Epithelial cell of proximal tubule (primary cell): ENCODE measurements around the gene PAQR9. TPM values are rescaled to one million over a fixed set of nuclear protein-coding genes. Genes with fewer than 3 reads are reported as not detected.
A peak's percentile ranks its signal among the peaks of the same experiment; 100 is the strongest.

Experiments used
- DNase-seq: peaks from one replicate; pipeline ENCODE4 v3.0.0-alpha.2; 2011; ENCODE audit warnings: low read depth
- H3K4me3 ChIP-seq: 2 replicates; pipeline ENCODE4 v1.5.1; 2011; ENCODE audit warnings: low read depth, mild to moderate bottlenecking, low read length
- total RNA-seq: library from RNA; depleted of rRNA; stranded (reverse); fragments of >200 nt; gene quantifications from 2 replicates; pipeline ENCODE4 v1.2.3, GENCODE V29; 2015
- TF ChIP-seq, protein P1 (sequence below): conservative IDR thresholded peaks from 2 replicates; pipeline ENCODE4 v1.5.1; 2012; ENCODE audit warnings: low read depth, mild to moderate bottlenecking, low read length

The PAQR9 gene, protein sequence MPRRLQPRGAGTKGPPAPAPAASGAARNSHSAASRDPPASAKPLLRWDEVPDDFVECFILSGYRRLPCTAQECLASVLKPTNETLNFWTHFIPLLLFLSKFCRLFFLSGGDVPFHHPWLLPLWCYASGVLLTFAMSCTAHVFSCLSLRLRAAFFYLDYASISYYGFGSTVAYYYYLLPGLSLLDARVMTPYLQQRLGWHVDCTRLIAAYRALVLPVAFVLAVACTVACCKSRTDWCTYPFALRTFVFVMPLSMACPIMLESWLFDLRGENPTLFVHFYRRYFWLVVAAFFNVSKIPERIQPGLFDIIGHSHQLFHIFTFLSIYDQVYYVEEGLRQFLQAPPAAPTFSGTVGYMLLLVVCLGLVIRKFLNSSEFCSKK
- 0.29 and 0.63 TPM in 2 replicates for total RNA-seq

DNA sequence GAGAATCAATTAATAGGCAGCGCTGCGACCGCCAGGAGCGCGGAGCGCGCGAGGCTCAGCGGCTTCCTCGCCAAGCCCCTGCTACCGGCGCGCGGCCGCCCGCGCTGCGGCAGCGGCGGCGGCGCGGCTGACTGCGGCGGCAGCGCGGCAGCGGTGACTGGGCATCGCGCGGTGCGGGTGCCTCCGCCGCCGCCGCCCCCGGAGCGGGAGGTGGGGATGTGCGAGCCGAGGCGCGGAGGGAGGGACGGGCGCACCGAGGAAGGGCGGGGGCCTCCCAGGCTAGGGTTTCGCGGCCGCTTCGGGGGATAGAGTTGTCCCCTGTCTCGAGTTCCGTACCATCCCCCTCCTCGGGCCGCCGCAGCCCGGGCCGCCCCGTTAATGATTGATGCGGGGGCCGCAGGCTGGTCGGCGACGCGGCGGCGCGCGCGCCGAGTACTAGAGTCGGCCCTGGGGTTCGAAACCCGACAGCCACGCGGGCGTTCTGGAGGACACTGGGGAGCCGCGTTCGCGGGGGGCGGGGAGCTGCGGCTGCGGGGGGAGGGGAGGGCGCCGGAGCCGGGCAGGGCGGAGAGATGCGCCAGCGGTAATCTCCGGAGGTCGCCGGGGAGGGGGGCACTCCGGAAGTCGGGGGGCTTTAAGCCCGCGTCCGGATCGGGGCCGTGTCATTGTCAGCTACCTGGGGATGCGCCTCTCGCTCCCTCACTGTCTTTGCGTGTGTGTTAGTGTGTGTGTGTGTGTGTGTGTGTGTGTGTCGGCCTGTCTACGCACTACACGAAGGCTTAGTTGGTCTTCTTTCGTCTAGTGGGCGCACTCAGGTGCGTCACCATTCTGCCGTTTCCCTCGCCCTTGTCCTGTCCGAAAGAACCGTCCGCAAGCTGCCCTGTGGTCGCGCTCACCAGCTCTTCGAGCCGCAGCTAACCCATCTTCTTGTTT lies at the start of gene PAQR9:
PAQR9 (minus strand) TSS at position 159 of the 933 bp plus-strand sequence. CDS start 338 bp downstream, outside the sequence.
- peak within 1 kb of the TSS; percentile 69 for H3K4me3 ChIP-seq
- TF ChIP-seq, protein P1, sequence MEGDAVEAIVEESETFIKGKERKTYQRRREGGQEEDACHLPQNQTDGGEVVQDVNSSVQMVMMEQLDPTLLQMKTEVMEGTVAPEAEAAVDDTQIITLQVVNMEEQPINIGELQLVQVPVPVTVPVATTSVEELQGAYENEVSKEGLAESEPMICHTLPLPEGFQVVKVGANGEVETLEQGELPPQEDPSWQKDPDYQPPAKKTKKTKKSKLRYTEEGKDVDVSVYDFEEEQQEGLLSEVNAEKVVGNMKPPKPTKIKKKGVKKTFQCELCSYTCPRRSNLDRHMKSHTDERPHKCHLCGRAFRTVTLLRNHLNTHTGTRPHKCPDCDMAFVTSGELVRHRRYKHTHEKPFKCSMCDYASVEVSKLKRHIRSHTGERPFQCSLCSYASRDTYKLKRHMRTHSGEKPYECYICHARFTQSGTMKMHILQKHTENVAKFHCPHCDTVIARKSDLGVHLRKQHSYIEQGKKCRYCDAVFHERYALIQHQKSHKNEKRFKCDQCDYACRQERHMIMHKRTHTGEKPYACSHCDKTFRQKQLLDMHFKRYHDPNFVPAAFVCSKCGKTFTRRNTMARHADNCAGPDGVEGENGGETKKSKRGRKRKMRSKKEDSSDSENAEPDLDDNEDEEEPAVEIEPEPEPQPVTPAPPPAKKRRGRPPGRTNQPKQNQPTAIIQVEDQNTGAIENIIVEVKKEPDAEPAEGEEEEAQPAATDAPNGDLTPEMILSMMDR = no peak
- DNase-seq = no peak

DNA sequence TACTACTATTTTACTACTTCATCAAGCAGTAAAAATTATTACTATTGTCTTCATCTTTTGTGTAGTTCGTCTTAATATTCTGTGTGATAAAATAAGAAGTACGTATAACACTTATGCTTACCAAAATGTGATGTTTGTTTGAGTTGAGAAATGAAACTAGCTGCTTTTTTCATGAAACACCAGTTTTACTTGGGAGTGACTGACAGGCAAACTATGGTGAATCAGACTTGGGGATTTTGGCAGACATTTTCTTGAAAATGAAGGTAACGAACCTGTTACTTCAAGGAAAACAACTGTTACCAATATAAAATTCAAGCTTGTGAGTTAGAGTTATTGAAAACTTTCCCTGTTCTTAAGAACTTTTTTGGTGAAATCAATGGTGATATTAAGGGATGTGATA lies 48.2 kb upstream of the PAQR9 start:
- H3K4me3 ChIP-seq = no peak overlapping the region
- no peak for DNase-seq
- TF ChIP-seq, protein P1 = no peak

DNA sequence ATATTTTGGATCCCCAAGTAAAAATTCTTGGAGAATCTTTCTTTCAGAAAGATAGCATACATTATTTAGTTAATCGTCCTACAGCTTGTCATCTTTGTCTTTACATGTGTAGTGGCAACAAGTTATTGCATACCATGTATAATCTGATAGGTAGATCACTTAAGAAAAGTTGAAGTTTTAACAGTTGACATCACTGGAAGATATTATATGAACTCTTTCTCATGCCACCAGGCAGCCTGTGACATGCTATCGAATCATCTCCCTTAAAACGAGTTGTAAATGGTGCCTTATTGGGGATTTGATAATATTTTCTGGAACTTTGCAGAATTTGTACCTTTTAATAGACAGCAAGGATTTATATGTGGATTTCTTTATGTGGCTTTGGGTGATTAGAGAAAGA lies 46.5 kb upstream of the PAQR9 start:
- DNase-seq = no peak
- TF ChIP-seq, protein P1 = no peak
- H3K4me3 ChIP-seq = no peak overlapping the region

DNA sequence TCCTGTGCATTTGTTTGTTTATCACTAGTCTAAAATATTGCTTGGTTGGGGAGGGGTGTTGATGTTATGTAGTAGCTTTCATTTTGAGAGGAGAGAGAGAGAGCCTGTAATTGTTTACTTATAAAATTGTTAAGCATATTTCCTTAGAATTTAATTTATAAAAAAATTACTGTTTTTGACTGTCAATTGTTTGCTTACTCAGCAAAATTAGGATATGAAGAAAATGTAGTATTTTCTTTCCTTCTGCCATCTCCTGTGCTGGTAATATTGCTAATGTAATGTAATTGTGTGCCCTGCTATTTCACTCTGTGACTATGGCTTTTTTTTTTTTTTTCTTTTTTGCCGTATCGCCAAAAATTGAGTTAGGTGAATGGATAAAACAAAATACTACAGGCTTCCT lies 41.3 kb upstream of the PAQR9 start:
- TF ChIP-seq, protein P1 = no peak
- no peak for DNase-seq
- no peak overlapping the region for H3K4me3 ChIP-seq

DNA sequence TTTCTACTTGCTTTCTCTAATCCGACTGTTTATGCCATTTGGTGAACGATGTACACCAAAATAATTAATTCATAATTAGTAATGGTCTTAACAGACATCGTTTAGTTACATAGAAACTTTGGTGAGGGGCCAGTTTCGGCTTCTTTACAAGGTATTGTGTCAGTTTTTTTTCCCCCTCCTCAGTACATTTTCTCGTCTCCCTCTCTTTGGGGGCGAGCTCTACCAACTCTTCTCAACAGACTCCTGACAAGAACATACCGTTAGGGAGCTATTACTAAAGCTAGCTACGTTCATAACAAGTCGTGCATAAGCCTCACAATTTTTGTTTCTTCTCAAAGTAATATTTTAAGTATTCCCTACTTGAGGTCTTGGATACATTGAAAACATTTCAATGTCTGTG lies 39.3 kb upstream of the PAQR9 start:
- TF ChIP-seq, protein P1 = no peak
- DNase-seq = no peak
- H3K4me3 ChIP-seq = peak overlapping the region; percentile 79

DNA sequence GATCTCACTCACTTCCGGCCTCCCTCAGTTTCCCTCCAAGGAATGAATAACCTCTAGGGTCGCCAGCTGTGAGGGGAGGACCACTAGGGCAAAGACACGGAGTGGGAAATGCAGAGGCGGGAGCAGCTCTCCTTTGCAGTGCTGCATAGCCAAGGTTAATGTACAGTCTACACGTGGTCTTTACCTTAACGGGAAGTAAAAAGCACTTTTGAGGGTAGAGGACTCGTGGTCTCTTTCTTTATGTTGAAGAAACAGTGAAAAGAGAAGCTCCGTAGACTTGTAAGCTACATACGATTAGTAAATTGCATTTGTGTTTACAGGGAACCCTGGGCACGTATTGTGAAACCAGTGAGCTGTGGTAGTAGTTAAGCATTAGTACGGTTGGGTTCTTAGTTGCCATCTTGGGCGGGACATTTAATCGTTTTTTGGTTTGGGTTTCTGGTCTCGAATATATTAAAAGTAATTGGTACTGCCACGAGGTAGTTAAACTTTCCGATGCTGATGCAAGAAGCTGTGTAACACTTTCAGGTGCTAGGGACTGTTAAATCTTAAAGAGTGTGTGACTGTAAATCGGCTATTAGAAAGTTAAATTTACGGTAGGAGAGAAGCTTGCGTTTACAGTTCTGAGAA lies 38.7 kb upstream of the PAQR9 start:
- H3K4me3 ChIP-seq = peak overlapping the region; percentile 79
- TF ChIP-seq, protein P1 = no peak
- DNase-seq = no peak
